Activated naive CD4-positive, alpha-beta T cell treated with anti-CD3 and anti-CD28 coated beads, Interleukin-2, amount 50 U/mL, for 16 hours (primary cell): ENCODE results near the gene SPDYE16.
"Not testable (repeated sequence)": the region's sequence is repeated elsewhere in the genome, so short reads cannot be mapped to it uniquely, and the experiment has no call there.

Experiments
- DNase-seq: peaks from one replicate; pipeline ENCODE4 v3.0.0-alpha.2; 2020

Gene SPDYE16

DNA sequence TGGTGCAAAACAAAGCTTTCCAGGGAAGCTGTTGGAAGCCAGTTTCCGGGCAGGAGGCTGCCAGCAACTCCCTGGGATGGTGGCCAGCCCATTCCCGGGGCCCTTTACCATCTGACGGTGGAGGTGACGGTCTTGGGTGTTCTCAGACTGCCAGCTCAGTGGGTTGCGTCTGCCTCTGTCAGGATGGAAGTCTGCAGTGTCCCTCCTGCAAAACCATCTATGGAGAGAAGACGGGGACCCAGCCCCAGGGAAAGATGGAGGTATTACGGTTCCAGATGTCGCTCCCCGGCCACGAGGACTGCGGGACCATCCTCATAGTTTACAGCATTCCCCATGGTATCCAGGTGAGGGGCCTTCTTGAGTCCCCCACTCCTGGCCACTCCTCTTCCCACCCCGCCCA, 39.9 kb downstream of the SPDYE16 start:
- DNase-seq, result not testable (repeated sequence)

GRCh38 chr7:76502836-76503235, 40.3 kb downstream of the SPDYE16 start:
- not testable (repeated sequence) for DNase-seq

DNA sequence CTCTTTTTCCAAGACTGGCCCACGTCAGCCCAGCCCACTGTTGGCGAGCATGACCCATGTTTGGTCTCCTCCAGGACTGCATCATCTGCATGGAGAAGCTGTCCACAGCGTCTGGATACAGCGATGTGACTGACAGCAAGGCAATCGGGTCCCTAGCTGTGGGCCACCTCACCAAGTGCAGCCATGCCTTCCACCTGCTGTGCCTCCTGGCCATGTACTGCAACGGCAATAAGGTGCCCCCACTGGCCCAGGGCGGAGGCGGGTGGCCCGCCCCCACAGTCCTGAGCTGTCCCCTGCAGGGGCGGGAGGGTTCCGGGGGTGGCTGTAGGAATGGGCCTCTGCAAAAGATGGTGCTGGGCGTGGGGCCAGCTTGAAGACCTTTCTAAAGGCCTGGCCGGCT, 40.9 kb downstream of the SPDYE16 start:
- DNase-seq, result not testable (repeated sequence)

GRCh38 chr7:76499924-76500241, 43.2 kb downstream of the SPDYE16 start:
- not testable (repeated sequence) for DNase-seq

- not testable (repeated sequence) for DNase-seq
Measured at GRCh38 chr7:76499201-76499923, 43.7 kb downstream of the SPDYE16 start.

DNA sequence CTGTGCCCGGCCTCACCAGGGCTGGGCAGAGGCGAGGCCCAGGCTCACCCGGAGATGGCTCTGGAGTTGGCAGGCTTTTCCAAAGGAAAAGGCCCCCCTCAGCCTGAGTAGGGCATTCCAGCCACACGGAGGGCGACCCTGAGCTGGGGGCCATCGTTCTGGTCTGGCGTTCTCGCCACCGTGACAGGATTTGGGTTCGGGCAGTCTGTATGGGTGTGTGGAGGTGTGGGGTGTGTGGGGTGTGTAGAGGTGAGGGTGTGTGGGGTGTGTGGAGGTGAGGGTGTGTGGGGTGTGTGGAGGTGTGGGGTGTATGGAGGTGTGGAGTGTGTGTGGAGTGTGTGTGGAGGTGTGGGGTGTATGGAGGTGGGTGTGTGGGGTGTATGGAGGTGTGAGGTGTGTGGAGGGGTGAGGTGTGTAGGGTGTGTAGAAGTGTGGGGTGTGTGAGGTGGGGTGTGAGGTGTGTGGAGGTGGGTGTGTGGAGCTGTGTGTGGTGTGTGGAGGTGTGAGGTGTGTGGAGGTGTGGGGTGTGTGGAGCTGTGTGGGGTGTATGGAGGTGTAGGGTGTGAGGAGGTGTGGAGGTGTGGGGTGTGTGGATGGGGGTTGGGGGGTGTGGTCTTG, 44.4 kb downstream of the SPDYE16 start:
- DNase-seq, result not testable (repeated sequence)

- not testable (repeated sequence) for DNase-seq
Measured at GRCh38 chr7:76497918-76498582, 45.0 kb downstream of the SPDYE16 start.

DNA sequence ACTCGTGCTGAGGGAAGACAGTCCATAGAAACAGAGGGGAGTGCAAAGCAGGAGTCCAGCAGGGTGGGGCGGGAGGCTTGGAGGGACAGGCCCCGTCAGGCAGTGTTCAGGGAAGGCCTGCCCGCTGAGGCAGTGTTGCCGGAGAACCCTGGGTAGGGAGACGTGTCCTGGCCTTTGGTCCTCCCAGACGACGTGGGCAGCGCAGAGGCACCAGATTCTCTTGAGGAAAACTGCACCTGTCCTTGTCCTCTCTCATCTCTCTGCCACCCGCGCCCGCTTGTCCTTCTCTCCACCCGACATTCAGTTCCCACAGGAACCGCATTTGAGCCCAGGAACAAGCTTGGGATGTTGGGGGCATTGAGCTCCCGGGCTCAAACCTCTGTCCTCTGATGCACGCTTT, 47.4 kb downstream of the SPDYE16 start:
- DNase-seq, result not testable (repeated sequence)

- not testable (repeated sequence) for DNase-seq
Measured at GRCh38 chr7:76492139-76492538, 51.0 kb downstream of the SPDYE16 start.

- DNase-seq, result not testable (repeated sequence)
Measured at GRCh38 chr7:76487969-76488368, 55.1 kb downstream of the SPDYE16 start.

DNA sequence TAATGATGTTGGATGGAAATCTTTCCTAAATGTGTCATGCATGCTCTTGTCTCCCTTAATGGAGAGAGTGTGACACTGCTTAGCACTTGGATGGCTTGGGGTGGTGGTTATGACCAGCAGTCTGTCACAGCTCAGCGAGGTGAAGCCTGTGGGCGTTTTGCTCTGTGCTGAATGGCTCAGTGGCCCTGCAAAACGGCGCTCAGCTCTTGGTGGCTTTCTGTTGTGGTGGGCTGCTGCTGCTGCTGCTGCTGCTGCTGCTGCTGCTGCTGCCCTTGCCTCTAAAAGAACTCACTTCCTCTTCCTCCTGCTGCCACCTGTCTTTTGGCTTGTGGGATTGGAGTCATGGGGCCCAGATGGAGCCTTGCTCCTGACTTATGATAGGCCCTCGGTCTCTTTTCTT, 56.5 kb downstream of the SPDYE16 start:
- DNase-seq, result peak; percentile 43

- DNase-seq, result not testable (repeated sequence)
Measured at GRCh38 chr7:76485822-76486610, 57.1 kb downstream of the SPDYE16 start.

- DNase-seq, result not testable (repeated sequence)
Measured at GRCh38 chr7:76484456-76484855, 58.6 kb downstream of the SPDYE16 start.

- DNase-seq, result not testable (repeated sequence)
Measured at GRCh38 chr7:76483081-76483480, 60.0 kb downstream of the SPDYE16 start.

GRCh38 chr7:76482660-76483059, 60.4 kb downstream of the SPDYE16 start:
- DNase-seq, result not testable (repeated sequence)
